H1 (cell line): ENCODE measurements around the gene SLC5A12. TPM values are rescaled to one million over a fixed set of nuclear protein-coding genes. Genes with fewer than 3 reads are reported as not detected.
A peak's percentile ranks its signal among the peaks of the same experiment; 100 is the strongest.

Source experiments
- CTCF ChIA-PET: fragments of 300-600 bp; sonication (Branson Sonifier 250); formaldehyde crosslinking; loops from one replicate; lab custom pipeline; 2021; ENCODE audit not compliant: partially characterized antibody; lab: Charles Lee
- POLR2A ChIA-PET: fragments of 300-600 bp; sonication (Branson Sonifier 250); formaldehyde crosslinking; loops from one replicate; lab custom pipeline; 2021; ENCODE audit warnings: inconsistent platforms; ENCODE audit not compliant: partially characterized antibody; lab: Charles Lee
- DNase-seq, 2 experiments: peaks; one replicate each; pipeline versions ENCODE4 v3.0.0 to v3.0.0-alpha.2; 2010 to 2022; ENCODE audit warnings: low spot score in 2 of 2, low read depth in 1 of 2, mixed read lengths in 1 of 2
- FAIRE-seq: peaks from 2 replicates; lab custom pipeline; 2011; peaks lifted over from hg19 to GRCh38; lab: Jason Lieb, UNC
- H2AFZ ChIP-seq: 2 replicates; pipeline ENCODE4 v1.8.1; 2012; ENCODE audit warnings: low read length, inconsistent platforms
- H2AK5ac ChIP-seq: 2 replicates; pipeline ENCODE4 v1.6.1; 2013; ENCODE audit warnings: low read depth, low read length
- H2BK120ac ChIP-seq: replicated peaks from 2 replicates; pipeline ENCODE3; 2013; ENCODE audit warnings: low read depth, low read length, inconsistent platforms
- H2BK12ac ChIP-seq: 2 replicates; pipeline ENCODE4 v1.6.1; 2013; ENCODE audit warnings: low read depth, low read length
- H2BK15ac ChIP-seq: 2 replicates; pipeline ENCODE4 v1.6.1; 2013; ENCODE audit warnings: low read length
- H2BK20ac ChIP-seq: 2 replicates; pipeline ENCODE4 v1.6.1; 2013; ENCODE audit warnings: low read length
- H2BK5ac ChIP-seq: 2 replicates; pipeline ENCODE4 v1.6.1; 2013; ENCODE audit warnings: low read depth, low read length
- H3K14ac ChIP-seq: 2 replicates; pipeline ENCODE4 v1.6.1; 2013; ENCODE audit warnings: inconsistent platforms; ENCODE audit not compliant: insufficient read length
- H3K18ac ChIP-seq: 2 replicates; pipeline ENCODE4 v1.6.1; 2013; ENCODE audit warnings: low read length; ENCODE audit errors: extremely low read depth
- H3K23ac ChIP-seq: 2 replicates; pipeline ENCODE4 v1.6.1; 2013; ENCODE audit warnings: inconsistent platforms; ENCODE audit not compliant: insufficient read length
- H3K23me2 ChIP-seq: 2 replicates; pipeline ENCODE4 v1.6.1; 2013; ENCODE audit warnings: low read depth, low read length
- H3K27ac ChIP-seq: 2 replicates; pipeline ENCODE4 v1.6.1; 2011; ENCODE audit warnings: low read depth, low read length, inconsistent platforms
- H3K27me3 ChIP-seq, 4 experiments: replicated peaks in 1 of 4; 1 replicate in 1 of 4; 2 replicates in 3 of 4; pipeline versions ENCODE4 v1.6.1 to v1.8.1; 2011 to 2013; ENCODE audit warnings: low read length in 3 of 4, mild to moderate bottlenecking in 3 of 4, inconsistent platforms in 2 of 4, mixed read lengths in 2 of 4, moderate library complexity in 1 of 4; ENCODE audit not compliant: control insufficient read depth in 3 of 4, insufficient read depth in 3 of 4; ENCODE audit errors: extremely low read depth in 1 of 4
- H3K36me3 ChIP-seq, 4 experiments: 2 replicates each; pipeline versions ENCODE4 v1.6.1 to v1.8.1; 2011 to 2013; ENCODE audit warnings: mild to moderate bottlenecking in 4 of 4, low read length in 3 of 4, moderate library complexity in 2 of 4, control low read depth in 1 of 4, inconsistent platforms in 1 of 4; ENCODE audit not compliant: insufficient read depth in 4 of 4, control insufficient read depth in 2 of 4
- H3K4ac ChIP-seq: replicated peaks from 2 replicates; pipeline ENCODE3; 2013; ENCODE audit warnings: low read length, low read depth, mixed read lengths, inconsistent platforms; ENCODE audit not compliant: insufficient read length
- H3K4me1 ChIP-seq, 4 experiments: replicated peaks in 1 of 4; 1 replicate in 1 of 4; 2 replicates in 3 of 4; pipeline versions ENCODE4 v1.6.1 to v1.8.1; 2011 to 2013; ENCODE audit warnings: low read length in 3 of 4, inconsistent platforms in 2 of 4, mixed read lengths in 1 of 4; ENCODE audit not compliant: insufficient read depth in 4 of 4, control insufficient read depth in 3 of 4
- H3K4me2 ChIP-seq, 2 experiments: 2 replicates each; pipeline versions ENCODE4 v1.6.1 to v1.8.1; 2011 to 2013; ENCODE audit warnings: low read depth in 2 of 2, low read length in 2 of 2, control low read depth in 1 of 2, inconsistent platforms in 1 of 2, mild to moderate bottlenecking in 1 of 2; ENCODE audit not compliant: insufficient read depth in 1 of 2
- H3K4me3 ChIP-seq, 4 experiments: fragments of 200-600, 300-600 bp in 1 of 4; sonication (generic), shearing (Covaris generic), sonication (Bioruptor Twin) in 1 of 4; 2 replicates each; pipeline versions ENCODE4 v1.5.1 to v1.8.1; 2011 to 2016; ENCODE audit warnings: low read length in 4 of 4, low read depth in 3 of 4, control low read depth in 2 of 4, inconsistent platforms in 2 of 4, mild to moderate bottlenecking in 2 of 4, mixed read lengths in 1 of 4, moderate library complexity in 1 of 4; ENCODE audit not compliant: insufficient read depth in 2 of 4; ENCODE audit errors: extremely low read depth in 1 of 4
- H3K56ac ChIP-seq: replicated peaks from 2 replicates; pipeline ENCODE3; 2013; ENCODE audit warnings: low read depth, mild to moderate bottlenecking, mixed read lengths, low read length, inconsistent platforms; ENCODE audit not compliant: insufficient read length
- H3K79me1 ChIP-seq: 2 replicates; pipeline ENCODE4 v1.6.1; 2013; ENCODE audit warnings: low read depth, low read length, control low read depth
- H3K79me2 ChIP-seq, 2 experiments: 2 replicates each; pipeline versions ENCODE4 v1.6.1 to v1.8.1; 2012 to 2013; ENCODE audit warnings: low read length in 2 of 2, mild to moderate bottlenecking in 2 of 2, inconsistent platforms in 1 of 2; ENCODE audit not compliant: insufficient read depth in 2 of 2, control insufficient read depth in 1 of 2
- H3K9ac ChIP-seq, 4 experiments: replicated peaks in 1 of 4; 1 replicate in 1 of 4; 2 replicates in 3 of 4; pipeline versions ENCODE4 v1.6.1 to v1.8.1; 2011 to 2013; ENCODE audit warnings: low read depth in 3 of 4, low read length in 3 of 4, control low read depth in 2 of 4, mild to moderate bottlenecking in 2 of 4, moderate library complexity in 2 of 4, inconsistent platforms in 1 of 4; ENCODE audit errors: extremely low read depth in 1 of 4
- H3K9me3 ChIP-seq, 2 experiments: 2 replicates each; pipeline versions ENCODE4 v1.6.1 to v1.8.1; 2012 to 2013; ENCODE audit warnings: mild to moderate bottlenecking in 2 of 2, moderate library complexity in 2 of 2, control low read depth in 1 of 2, inconsistent platforms in 1 of 2, low read depth in 1 of 2, low read length in 1 of 2, mixed read lengths in 1 of 2; ENCODE audit not compliant: insufficient read depth in 2 of 2
- H4K20me1 ChIP-seq, 2 experiments: replicated peaks in 1 of 2; 2 replicates each; pipeline versions ENCODE3 to v1.8.1; 2011 to 2013; ENCODE audit warnings: inconsistent platforms in 2 of 2, low read length in 2 of 2, mild to moderate bottlenecking in 1 of 2; ENCODE audit not compliant: insufficient read depth in 2 of 2, control insufficient read depth in 1 of 2
- H4K5ac ChIP-seq: 2 replicates; pipeline ENCODE4 v1.6.1; 2013; ENCODE audit warnings: low read length, low read depth, mixed read lengths, inconsistent platforms; ENCODE audit not compliant: insufficient read length
- H4K8ac ChIP-seq: 2 replicates; pipeline ENCODE4 v1.8.0; 2013; ENCODE audit warnings: mild to moderate bottlenecking, moderate library complexity, low read length, inconsistent platforms; ENCODE audit not compliant: insufficient read depth; ENCODE audit errors: extremely low read depth
- H4K91ac ChIP-seq: replicated peaks from 2 replicates; pipeline ENCODE3; 2013; ENCODE audit warnings: low read length, mixed read lengths, inconsistent platforms; ENCODE audit not compliant: insufficient read length
- CBX8 ChIP-seq: fragments of 300-800, 300-1000 bp; sonication (generic); IDR thresholded peaks from 2 replicates; pipeline ENCODE4 v1.7.1; 2016; ENCODE audit warnings: low read depth, low read length, borderline replicate concordance
- CEBPB ChIP-seq: IDR thresholded peaks from 2 replicates; pipeline ENCODE4 v1.6.1; 2012; ENCODE audit warnings: low read depth, low read length
- CTCF ChIP-seq, 3 experiments: IDR thresholded peaks; 1 replicate in 2 of 3; 2 replicates in 1 of 3; pipeline versions ENCODE4 v1.5.1 to v1.6.1; 2011; ENCODE audit warnings: low read length in 3 of 3, mild to moderate bottlenecking in 3 of 3, inconsistent platforms in 2 of 3, low read depth in 1 of 3, moderate library complexity in 1 of 3; ENCODE audit not compliant: insufficient read depth in 1 of 3; ENCODE audit errors: control extremely low read depth in 1 of 3
- EGR1 ChIP-seq: IDR thresholded peaks from 2 replicates; pipeline ENCODE4 v1.6.1; 2011; ENCODE audit warnings: low read depth, low read length, borderline replicate concordance
- HDAC2 ChIP-seq, 2 experiments: fragments of 300-600 bp in 1 of 2; sonication (generic) in 1 of 2; IDR thresholded peaks; 2 replicates each; pipeline ENCODE4 v1.6.1; 2011 to 2012; ENCODE audit warnings: low read depth in 2 of 2, low read length in 2 of 2, mild to moderate bottlenecking in 2 of 2, moderate library complexity in 2 of 2, borderline replicate concordance in 1 of 2, inconsistent platforms in 1 of 2
- MAX ChIP-seq: IDR thresholded peaks from 2 replicates; pipeline ENCODE4 v1.6.1; 2012; ENCODE audit warnings: inconsistent platforms
- RAD21 ChIP-seq, 2 experiments: IDR thresholded peaks in 1 of 2; conservative IDR thresholded peaks in 1 of 2; 2 replicates each; pipeline ENCODE4 v1.6.1; 2011; ENCODE audit warnings: low read depth in 2 of 2, low read length in 2 of 2, improper control_type of control experiment in 1 of 2, inconsistent platforms in 1 of 2, mild to moderate bottlenecking in 1 of 2, moderate library complexity in 1 of 2
- ZNF274 ChIP-seq: IDR thresholded peaks from 2 replicates; pipeline ENCODE4 v1.7.0; 2012; ENCODE audit warnings: low read length, borderline replicate concordance; ENCODE audit errors: extremely low read depth
- WGBS, 2 experiments: shearing (Covaris generic) in 1 of 2; methylation state at CpG; one replicate each; pipeline versions ENCODE4 v1.1.6 to v1.1.7; 2013 to 2015; ENCODE audit warnings: low lambda C conversion rate in 2 of 2, mixed read lengths in 2 of 2, inconsistent platforms in 1 of 2, low coverage in 1 of 2, missing lambda C conversion rate in 1 of 2; ENCODE audit not compliant: insufficient replicate concordance in 2 of 2, insufficient coverage in 1 of 2, insufficient read length in 1 of 2; ENCODE audit errors: extremely low coverage in 1 of 2, missing lambda C conversion rate in 1 of 2; 5-methylcytosine and 5-hydroxymethylcytosine counted together
- polyA plus RNA-seq, 7 experiments: library from polyadenylated mRNA; depleted of rRNA in 3 of 7; stranded (reverse) in 5 of 7; unstranded in 2 of 7; fragments of >200 nt in 5 of 7; fragments of 200-250 nt in 2 of 7; gene quantifications; 1 replicate in 5 of 7; 2 replicates in 1 of 7; 4 replicates in 1 of 7; pipeline versions ENCODE4 v1.2.1 to v1.2.3, GENCODE V29; 2011 to 2013; ENCODE audit warnings: missing spikeins in 2 of 7, mixed read lengths in 2 of 7
- total RNA-seq: library from RNA; stranded (reverse); fragmentation: NEBNext Ultra II Directional; extraction: Animal tissue kit (Norgen Biotek cat#: 25700); gene quantifications from 2 replicates; pipeline ENCODE4 v1.2.1, GENCODE V29; 2021

The SLC5A12 gene
- total and polyA plus RNA-seq, 2 of the 8 experiments (the other 6 are each of a cell fraction or from before 2014, with no cell fraction given): 1.3 to 1.4 TPM

DNA sequence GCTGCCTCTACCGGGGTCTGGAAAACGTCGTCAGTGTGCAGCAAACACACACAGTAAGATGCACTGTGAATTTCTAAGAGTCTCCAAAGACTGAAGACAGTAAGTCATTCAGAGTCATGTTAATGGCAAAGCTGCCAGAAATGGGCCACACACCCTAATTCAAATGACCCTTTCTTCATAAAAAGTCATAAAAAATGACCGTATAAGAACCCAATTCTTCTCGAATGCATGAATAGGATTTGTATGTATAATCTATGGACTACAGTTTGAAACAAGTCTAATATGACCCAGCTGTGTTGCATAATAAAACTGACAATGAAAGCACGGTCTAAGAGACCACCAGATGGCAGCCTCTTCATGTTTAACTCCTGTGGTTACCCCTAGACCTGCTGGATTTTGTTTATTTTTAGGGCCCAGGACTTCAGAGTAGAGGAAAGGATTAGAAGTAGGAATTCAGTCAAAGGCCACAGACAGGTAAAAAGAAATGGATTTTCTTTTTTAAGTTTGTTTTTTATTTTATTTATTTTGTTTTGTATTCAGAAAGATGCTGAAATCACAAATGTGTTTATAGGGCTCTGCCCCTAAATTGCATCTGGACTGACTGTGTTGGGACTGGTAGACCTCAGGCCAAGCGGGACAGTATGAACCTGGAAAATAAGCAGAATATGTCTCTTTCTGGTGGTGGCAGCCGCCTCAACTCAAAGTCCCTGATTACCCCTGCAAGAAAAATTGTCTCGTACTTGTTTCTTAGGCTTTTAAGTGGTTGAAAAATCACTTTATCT, 32.1 kb upstream of the SLC5A12 start:
- H4K8ac ChIP-seq: no peak overlapping the region
- H4K91ac ChIP-seq: no peak overlapping the region
- no peak overlapping the region for H2BK5ac ChIP-seq
- H3K23ac ChIP-seq: no peak overlapping the region
- no peaks in the 10 kb centered on the region for H3K36me3 ChIP-seq
- no peak overlapping the region for H3K56ac ChIP-seq
- H2AFZ ChIP-seq: no peak overlapping the region
- H2AK5ac ChIP-seq: no peak overlapping the region
- WGBS, 2 experiments: 58% methylated on average over 9 of the region's 9 CpGs; no CpG with 5 or more reads in 1 of the 2 experiments
- ChIA-PET CTCF (interaction anchor here (0.5 to 5.1 kb wide), 8 partner anchors 200 to 673 kb away, joined by 3 to 35 read pairs (median 3); no protein-coding TSS in a partner anchor), POLR2A (no interaction called here)
- H3K4me2 ChIP-seq: no peak overlapping the region
- no peak overlapping the region for H3K4me3 ChIP-seq
- TF ChIP-seq CEBPB: peak; percentile 81
- no peak for TF ChIP-seq CBX8
- no peak for TF ChIP-seq MAX
- TF ChIP-seq CTCF (IDR thresholded peaks at IDR 0.05; ENCODE audit: control extremely low read depth in 1 of 3, insufficient read depth in 1 of 3, low read depth in 1 of 3, low read length in 3 of 3): peak in 2 of 3 experiments; percentile 68 to 73; a peak in 3 of 4 replicates
- no peak for TF ChIP-seq ZNF274
- no peak for TF ChIP-seq EGR1
- peak; percentile 89 to 95 for TF ChIP-seq RAD21 (IDR thresholded peaks at IDR 0.05 in 1 of 2, conservative IDR thresholded peaks at IDR 0.05 in 1 of 2; ENCODE audit: low read depth in 2 of 2, low read length in 2 of 2)
- TF ChIP-seq HDAC2 (IDR thresholded peaks at IDR 0.05; ENCODE audit: borderline replicate concordance in 1 of 2, low read depth in 2 of 2, low read length in 2 of 2): no peak
- H3K4ac ChIP-seq: no peak overlapping the region
- H4K20me1 ChIP-seq: no peaks in the 10 kb centered on the region
- H3K27me3 ChIP-seq: no peaks in the 10 kb centered on the region
- no peak overlapping the region for H3K27ac ChIP-seq
- no peak overlapping the region for H2BK20ac ChIP-seq
- no peaks in the 10 kb centered on the region for H3K79me2 ChIP-seq
- H3K4me1 ChIP-seq: no peaks in the 10 kb centered on the region
- H3K14ac ChIP-seq: no peak overlapping the region
- H3K23me2 ChIP-seq: no peaks in the 10 kb centered on the region
- H3K79me1 ChIP-seq: no peaks in the 10 kb centered on the region
- no peak overlapping the region for H2BK12ac ChIP-seq
- no peaks in the 10 kb centered on the region for H3K9me3 ChIP-seq
- H3K18ac ChIP-seq: 0 out of 2 replicates have a peak overlapping the region, but pooled peaks have one; percentile 40
- no peak overlapping the region for H2BK120ac ChIP-seq
- H3K9ac ChIP-seq: peak overlapping the region in 1 of 4 experiments; percentile 34; a peak in 1 of 7 replicates
- peak; percentile 48 for FAIRE-seq
- no peak overlapping the region for H4K5ac ChIP-seq
- no peak overlapping the region for H2BK15ac ChIP-seq
- DNase-seq: no peak
